GM23338 (cell line): ENCODE measurements around the gene GAD1. TPM values are rescaled to one million over a fixed set of nuclear protein-coding genes. Genes with fewer than 3 reads are reported as not detected.

Experiments
- ATAC-seq: fragments of 200-7000 bp; cut with Tn5 transposase; 3 replicates; pipeline ENCODE4 v1.9.1; 2020
- DNase-seq: peaks from one replicate; pipeline ENCODE4 v3.0.0-alpha.2; 2015; ENCODE audit warnings: low spot score
- H2AFZ ChIP-seq: fragments of 200-600 bp; sonication (generic); 2 replicates; pipeline ENCODE4 v1.8.0; 2016; ENCODE audit warnings: antibody characterized with exemption, mild to moderate bottlenecking, moderate library complexity
- H3F3A ChIP-seq: fragments of 200-600 bp; sonication (generic); replicated peaks from 2 replicates; pipeline ENCODE4 v1.8.0; 2017; ENCODE audit warnings: antibody characterized with exemption, mixed run types, low read depth
- H3K27ac ChIP-seq: fragments of 200-600 bp; sonication (generic); 2 replicates; pipeline ENCODE4 v1.6.1; 2016; ENCODE audit warnings: low read depth
- H3K27me3 ChIP-seq: fragments of 200-600 bp; sonication (generic); 2 replicates; pipeline ENCODE4 v1.8.0; 2016; ENCODE audit warnings: mild to moderate bottlenecking, mixed run types, moderate library complexity; ENCODE audit not compliant: insufficient read depth
- H3K36me3 ChIP-seq: fragments of 200-600 bp; sonication (generic); 2 replicates; pipeline ENCODE4 v1.8.0; 2016; ENCODE audit warnings: mild to moderate bottlenecking; ENCODE audit not compliant: insufficient read depth
- H3K4me1 ChIP-seq: fragments of 200-600 bp; sonication (generic); 2 replicates; pipeline ENCODE4 v1.8.0; 2016; ENCODE audit warnings: mild to moderate bottlenecking, moderate library complexity; ENCODE audit not compliant: insufficient read depth
- H3K4me2 ChIP-seq: fragments of 200-600 bp; sonication (generic); 2 replicates; pipeline ENCODE4 v1.7.1; 2017; ENCODE audit warnings: mixed run types
- H3K4me3 ChIP-seq: fragments of 200-600 bp; sonication (generic); 2 replicates; pipeline ENCODE4 v1.6.1; 2016; ENCODE audit warnings: mixed run types
- H3K79me2 ChIP-seq: fragments of 200-600 bp; sonication (generic); replicated peaks from 2 replicates; pipeline ENCODE4 v1.8.0; 2017; ENCODE audit warnings: mild to moderate bottlenecking; ENCODE audit not compliant: insufficient read depth
- H3K9me2 ChIP-seq: fragments of 200-600 bp; sonication (generic); 2 replicates; pipeline ENCODE4 v1.8.0; 2017; ENCODE audit not compliant: insufficient read depth
- H4K20me1 ChIP-seq: fragments of 200-600 bp; sonication (generic); replicated peaks from 2 replicates; pipeline ENCODE4 v1.8.0; 2017; ENCODE audit warnings: mild to moderate bottlenecking; ENCODE audit not compliant: insufficient read depth
- H3K27ac Mint-ChIP-seq: 2 replicates; pipeline ENCODE4 v1.8.0; 2020; ENCODE audit warnings: inconsistent platforms, mild to moderate bottlenecking, moderate library complexity, mixed read lengths
- H3K27me3 Mint-ChIP-seq: 3 replicates; pipeline ENCODE4 v1.8.0; 2022; ENCODE audit warnings: low read depth, mild to moderate bottlenecking, moderate library complexity, mixed read lengths, inconsistent platforms; ENCODE audit not compliant: insufficient read depth, poor library complexity
- H3K36me3 Mint-ChIP-seq: 3 replicates; pipeline ENCODE4 v1.8.0; 2021; ENCODE audit warnings: low read depth, mild to moderate bottlenecking, inconsistent platforms, moderate library complexity, mixed read lengths
- H3K4me1 Mint-ChIP-seq: 3 replicates; pipeline ENCODE4 v1.8.0; 2020; ENCODE audit warnings: mild to moderate bottlenecking, inconsistent platforms, mixed read lengths
- H3K4me3 Mint-ChIP-seq: 3 replicates; pipeline ENCODE4 v1.8.0; 2021; ENCODE audit warnings: moderate library complexity, mild to moderate bottlenecking, inconsistent platforms, mixed read lengths
- H3K9me3 Mint-ChIP-seq: 3 replicates; pipeline ENCODE4 v1.8.0; 2020; ENCODE audit warnings: moderate library complexity, mild to moderate bottlenecking, inconsistent platforms, mixed read lengths
- CREB1 ChIP-seq: fragments of 250-450 bp; sonication (Bioruptor Pico); IDR thresholded peaks from 2 replicates; pipeline ENCODE4 v1.5.0; 2020; ENCODE audit warnings: low read depth, mild to moderate bottlenecking, moderate library complexity
- EZH2 ChIP-seq: fragments of 200-600 bp; sonication (generic); IDR thresholded peaks from one replicate; pipeline ENCODE4 v1.8.0; 2017; ENCODE audit warnings: antibody characterized with exemption, mild to moderate bottlenecking, low read depth; ENCODE audit not compliant: unreplicated experiment
- EZH2phosphoT487 ChIP-seq: fragments of 200-600 bp; sonication (generic); IDR thresholded peaks from one replicate; pipeline ENCODE4 v1.8.1; 2018; ENCODE audit warnings: antibody characterized with exemption; ENCODE audit not compliant: unreplicated experiment
- JUNB ChIP-seq: IDR thresholded peaks from one replicate; pipeline ENCODE4 v1.6.1; 2016; ENCODE audit warnings: antibody characterized with exemption; ENCODE audit not compliant: unreplicated experiment
- NANOG ChIP-seq: IDR thresholded peaks from 2 replicates; pipeline ENCODE4 v1.6.1; 2016; ENCODE audit warnings: antibody characterized with exemption, borderline replicate concordance
- POLR2AphosphoS5 ChIP-seq: IDR thresholded peaks from 2 replicates; pipeline ENCODE4 v1.6.1; 2016; ENCODE audit warnings: antibody characterized with exemption, low read depth
- ZNF331 ChIP-seq: fragments of 250-450 bp; sonication (Bioruptor Pico); IDR thresholded peaks from 2 replicates; pipeline ENCODE4 v1.5.0; 2020; ENCODE audit warnings: low read depth, mild to moderate bottlenecking, moderate library complexity
- polyA plus RNA-seq: library from polyadenylated mRNA; unstranded; fragments of >200 nt; fragmentation: Nextera tagmentation; extraction: Ambion mirVana; gene quantifications from 2 replicates; pipeline ENCODE4 v1.2.1, GENCODE V29; 2016
- total RNA-seq: library from RNA; depleted of rRNA; stranded (reverse); fragments of >200 nt; shearing (Covaris generic); gene quantifications from 2 replicates; pipeline ENCODE4 v1.2.3, GENCODE V29; 2014
- TF ChIP-seq, protein P1 (sequence below): IDR thresholded peaks from one replicate; pipeline ENCODE4 v1.6.1; 2018; ENCODE audit warnings: antibody characterized with exemption; ENCODE audit not compliant: unreplicated experiment
- TF ChIP-seq, protein P2 (sequence below), 2 experiments: fragments of 200-600 bp in 1 of 2; sonication (generic) in 1 of 2; conservative IDR thresholded peaks; 2 replicates each; pipeline versions ENCODE4 v1.5.1 to v1.6.1; 2016 to 2017; ENCODE audit warnings: antibody characterized with exemption in 2 of 2, low read depth in 2 of 2, mild to moderate bottlenecking in 2 of 2, moderate library complexity in 1 of 2

GAD1 gene
- total and polyA plus RNA-seq, 2 experiments from 2014 or later = 0.17 to 0.34 TPM

DNA sequence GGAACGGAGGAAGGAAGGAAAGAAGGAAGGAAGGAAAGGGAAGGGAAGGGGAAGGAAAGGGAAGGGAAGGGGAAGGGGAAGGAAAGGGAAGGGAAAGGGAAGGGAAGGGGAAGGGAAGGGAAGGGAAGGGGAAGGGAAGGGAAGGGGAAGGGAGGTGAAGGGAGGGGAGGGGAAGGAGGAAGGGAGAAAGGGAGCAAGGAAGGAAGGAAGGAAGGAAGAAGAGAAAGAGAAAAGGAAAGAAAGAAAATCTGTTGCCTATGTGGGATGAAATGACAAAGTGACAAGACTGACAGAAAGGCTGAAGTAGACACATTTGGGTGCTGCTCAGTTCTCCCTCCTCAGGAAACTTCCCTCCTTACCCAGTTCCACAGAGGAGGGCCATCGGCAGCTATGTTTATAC, 66.1 kb downstream of the GAD1 start:
- H3K4me2 ChIP-seq = no peak overlapping the region
- H3K9me2 ChIP-seq = 0 out of 2 replicates have a peak, but pooled peaks cover 7% of the 10 kb centered on the region
- ATAC-seq = no peak
- no peaks in the 10 kb centered on the region; the same call in 2 of the 3 replicates for H3K4me1 Mint-ChIP-seq
- no peak overlapping the region for H3K27ac ChIP-seq
- H3K36me3 ChIP-seq = no peaks in the 10 kb centered on the region
- no peaks in the 10 kb centered on the region for H3F3A ChIP-seq
- no peak overlapping the region for H3K4me3 ChIP-seq
- H2AFZ ChIP-seq = no peak overlapping the region
- no peaks in the 10 kb centered on the region for H3K36me3 Mint-ChIP-seq
- peaks cover 9% of the 10 kb centered on the region for H3K27me3 Mint-ChIP-seq
- no peaks in the 10 kb centered on the region for H3K4me1 ChIP-seq
- no peaks in the 10 kb centered on the region for H3K27me3 ChIP-seq
- H3K27ac Mint-ChIP-seq = no peak overlapping the region
- no peaks in the 10 kb centered on the region for H3K79me2 ChIP-seq
- no peaks in the 10 kb centered on the region for H4K20me1 ChIP-seq
- no peak for DNase-seq
- H3K9me3 Mint-ChIP-seq = no peaks in the 10 kb centered on the region
- TF ChIP-seq, protein P1, sequence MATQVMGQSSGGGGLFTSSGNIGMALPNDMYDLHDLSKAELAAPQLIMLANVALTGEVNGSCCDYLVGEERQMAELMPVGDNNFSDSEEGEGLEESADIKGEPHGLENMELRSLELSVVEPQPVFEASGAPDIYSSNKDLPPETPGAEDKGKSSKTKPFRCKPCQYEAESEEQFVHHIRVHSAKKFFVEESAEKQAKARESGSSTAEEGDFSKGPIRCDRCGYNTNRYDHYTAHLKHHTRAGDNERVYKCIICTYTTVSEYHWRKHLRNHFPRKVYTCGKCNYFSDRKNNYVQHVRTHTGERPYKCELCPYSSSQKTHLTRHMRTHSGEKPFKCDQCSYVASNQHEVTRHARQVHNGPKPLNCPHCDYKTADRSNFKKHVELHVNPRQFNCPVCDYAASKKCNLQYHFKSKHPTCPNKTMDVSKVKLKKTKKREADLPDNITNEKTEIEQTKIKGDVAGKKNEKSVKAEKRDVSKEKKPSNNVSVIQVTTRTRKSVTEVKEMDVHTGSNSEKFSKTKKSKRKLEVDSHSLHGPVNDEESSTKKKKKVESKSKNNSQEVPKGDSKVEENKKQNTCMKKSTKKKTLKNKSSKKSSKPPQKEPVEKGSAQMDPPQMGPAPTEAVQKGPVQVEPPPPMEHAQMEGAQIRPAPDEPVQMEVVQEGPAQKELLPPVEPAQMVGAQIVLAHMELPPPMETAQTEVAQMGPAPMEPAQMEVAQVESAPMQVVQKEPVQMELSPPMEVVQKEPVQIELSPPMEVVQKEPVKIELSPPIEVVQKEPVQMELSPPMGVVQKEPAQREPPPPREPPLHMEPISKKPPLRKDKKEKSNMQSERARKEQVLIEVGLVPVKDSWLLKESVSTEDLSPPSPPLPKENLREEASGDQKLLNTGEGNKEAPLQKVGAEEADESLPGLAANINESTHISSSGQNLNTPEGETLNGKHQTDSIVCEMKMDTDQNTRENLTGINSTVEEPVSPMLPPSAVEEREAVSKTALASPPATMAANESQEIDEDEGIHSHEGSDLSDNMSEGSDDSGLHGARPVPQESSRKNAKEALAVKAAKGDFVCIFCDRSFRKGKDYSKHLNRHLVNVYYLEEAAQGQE = no peak
- TF ChIP-seq JUNB (no peak), EZH2 (no peak), NANOG (no peak), EZH2phosphoT487 (no peak), ZNF331 (no peak), POLR2AphosphoS5 (no peak), CREB1 (CRISPR knock-in tag) (no peak)
- TF ChIP-seq, protein P2, sequence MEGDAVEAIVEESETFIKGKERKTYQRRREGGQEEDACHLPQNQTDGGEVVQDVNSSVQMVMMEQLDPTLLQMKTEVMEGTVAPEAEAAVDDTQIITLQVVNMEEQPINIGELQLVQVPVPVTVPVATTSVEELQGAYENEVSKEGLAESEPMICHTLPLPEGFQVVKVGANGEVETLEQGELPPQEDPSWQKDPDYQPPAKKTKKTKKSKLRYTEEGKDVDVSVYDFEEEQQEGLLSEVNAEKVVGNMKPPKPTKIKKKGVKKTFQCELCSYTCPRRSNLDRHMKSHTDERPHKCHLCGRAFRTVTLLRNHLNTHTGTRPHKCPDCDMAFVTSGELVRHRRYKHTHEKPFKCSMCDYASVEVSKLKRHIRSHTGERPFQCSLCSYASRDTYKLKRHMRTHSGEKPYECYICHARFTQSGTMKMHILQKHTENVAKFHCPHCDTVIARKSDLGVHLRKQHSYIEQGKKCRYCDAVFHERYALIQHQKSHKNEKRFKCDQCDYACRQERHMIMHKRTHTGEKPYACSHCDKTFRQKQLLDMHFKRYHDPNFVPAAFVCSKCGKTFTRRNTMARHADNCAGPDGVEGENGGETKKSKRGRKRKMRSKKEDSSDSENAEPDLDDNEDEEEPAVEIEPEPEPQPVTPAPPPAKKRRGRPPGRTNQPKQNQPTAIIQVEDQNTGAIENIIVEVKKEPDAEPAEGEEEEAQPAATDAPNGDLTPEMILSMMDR (conservative IDR thresholded peaks at IDR 0.05; ENCODE audit: low read depth in 2 of 2) = no peak
- no peak overlapping the region for H3K4me3 Mint-ChIP-seq

DNA sequence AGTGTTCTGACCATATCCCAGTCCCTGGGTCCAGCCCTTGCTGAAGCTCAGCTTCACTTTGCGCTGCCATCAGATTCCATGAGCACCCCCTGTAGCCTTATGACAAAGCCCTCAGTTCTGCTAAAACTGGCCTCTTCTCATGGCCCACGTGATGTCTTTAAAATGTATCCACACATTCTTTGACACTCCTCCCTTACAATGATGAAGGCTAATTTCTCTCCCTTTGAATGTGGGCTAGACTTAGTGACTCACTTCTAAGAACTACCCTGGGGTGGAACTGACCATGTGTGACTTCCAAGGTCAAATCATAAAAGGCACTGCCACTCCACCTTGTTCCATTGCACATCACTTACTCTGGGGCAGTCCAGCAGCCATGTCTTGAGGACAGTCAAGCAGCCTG, 67.0 kb downstream of the GAD1 start:
- H3K36me3 ChIP-seq = no peaks in the 10 kb centered on the region
- no peaks in the 10 kb centered on the region for H3K27me3 ChIP-seq
- Mint-ChIP-seq H3K9me3 (no peaks in the 10 kb centered on the region), H3K4me1 (no peaks in the 10 kb centered on the region; the same call in 2 of the 3 replicates), H3K36me3 (no peaks in the 10 kb centered on the region), H3K4me3 (no peak overlapping the region), H3K27ac (no peak overlapping the region), H3K27me3 (peaks cover 9% of the 10 kb centered on the region)
- no peak for ATAC-seq
- no peaks in the 10 kb centered on the region for H3K4me1 ChIP-seq
- 0 out of 2 replicates have a peak, but pooled peaks cover 7% of the 10 kb centered on the region for H3K9me2 ChIP-seq
- no peak overlapping the region for H3K27ac ChIP-seq
- H2AFZ ChIP-seq = no peak overlapping the region
- no peaks in the 10 kb centered on the region for H4K20me1 ChIP-seq
- H3K4me3 ChIP-seq = no peak overlapping the region
- no peaks in the 10 kb centered on the region for H3F3A ChIP-seq
- H3K4me2 ChIP-seq = no peak overlapping the region
- no peak for TF ChIP-seq ZNF331
- no peaks in the 10 kb centered on the region for H3K79me2 ChIP-seq
- no peak for DNase-seq
